ENCODE measurements around the gene UBAP2L. TPM values are rescaled to one million over a fixed set of nuclear protein-coding genes. Genes with fewer than 3 reads are reported as not detected.
A peak's percentile ranks its signal among the peaks of the same experiment; 100 is the strongest.

UBAP2L gene
- 37.1 TPM for total RNA-seq

DNA sequence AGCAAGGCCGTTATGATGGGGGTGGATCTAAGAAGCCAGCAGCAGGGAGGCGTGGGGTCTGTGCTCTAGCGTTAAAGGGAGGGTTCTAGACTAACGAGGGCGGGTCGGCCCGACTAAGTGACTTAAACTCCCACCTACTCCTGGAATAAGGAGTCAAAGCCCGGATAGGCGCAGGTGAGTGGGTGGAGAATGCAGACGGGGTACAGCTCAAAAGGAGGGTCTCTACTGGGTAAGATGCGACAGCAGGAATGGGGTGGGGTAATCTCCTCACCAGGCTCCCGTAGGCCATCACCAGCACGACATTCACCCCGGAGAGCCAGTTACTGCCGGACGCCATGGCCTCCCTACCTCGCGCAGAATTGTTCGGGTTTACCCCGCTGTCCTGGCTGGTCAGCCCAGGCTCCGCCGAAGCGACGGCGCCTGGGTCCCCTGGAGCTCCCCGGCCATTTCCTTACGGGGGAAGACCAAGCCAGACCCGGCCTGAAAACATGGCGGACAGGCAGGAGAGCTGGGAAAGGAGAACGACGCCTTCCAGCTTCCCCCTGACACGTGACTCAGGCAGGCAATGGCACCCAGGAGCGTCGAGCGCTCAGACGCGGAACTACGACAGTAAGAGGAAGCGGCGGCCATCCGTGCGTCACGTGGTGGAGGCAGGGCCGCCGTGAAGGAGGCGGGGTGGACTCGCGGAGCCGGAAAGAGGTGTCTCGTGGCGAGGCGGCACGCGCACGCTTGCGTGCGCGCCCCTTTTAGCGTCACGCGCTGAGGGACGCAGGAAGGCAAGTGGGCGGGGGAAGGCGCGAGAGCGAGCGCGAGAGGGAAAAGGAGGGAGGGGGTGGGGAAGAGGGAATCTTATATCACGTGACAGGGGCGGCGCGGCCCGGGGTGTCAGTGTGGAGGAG, at the start of gene UBAP2L:
UBAP2L (plus strand) TSS at position 885 of the 899 bp plus-strand sequence. CDS start 4,169 bp downstream, outside the sequence.
- peaks cover 2 to 23% (median 17%) of the 10 kb centered on the region in 3 donors for H3K36me3 ChIP-seq (ENCODE audit: control insufficient read depth in 3 of 3, insufficient read depth in 3 of 3, low read length in 3 of 3)

DNA sequence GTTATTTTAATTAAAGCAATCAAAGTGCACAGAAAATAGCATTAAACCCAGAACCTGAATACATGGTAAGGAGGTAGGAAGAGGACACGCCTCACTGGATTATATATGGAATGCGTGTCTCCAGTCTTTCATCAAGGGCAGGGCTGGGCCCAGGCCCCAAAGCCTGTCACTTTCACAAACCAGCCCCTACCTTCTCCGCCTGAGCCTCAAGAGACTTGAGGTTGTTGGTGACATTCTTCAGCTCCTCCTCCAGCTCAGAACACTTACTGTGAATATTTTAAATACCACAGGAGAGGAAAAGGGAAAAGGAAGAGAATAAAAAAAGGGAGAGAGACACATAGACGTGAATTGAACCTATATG, 49.6 kb upstream of the UBAP2L start:
- H3K9me3 ChIP-seq (ENCODE audit: control insufficient read depth in 3 of 3, low read length in 3 of 3) = no peaks in the 10 kb centered on the region
- peak overlapping the region; percentile 39 for H3K27ac ChIP-seq (ENCODE audit: low read depth, low read length)
- peaks cover 8 to 21% (median 19%) of the 10 kb centered on the region in 3 donors for H3K4me1 ChIP-seq (ENCODE audit: control insufficient read depth in 3 of 3, insufficient read depth in 3 of 3, low read length in 3 of 3)
- peaks cover 74 to 75% (median 75%) of the 10 kb centered on the region in 3 donors for H3K36me3 ChIP-seq (ENCODE audit: control insufficient read depth in 3 of 3, insufficient read depth in 3 of 3, low read length in 3 of 3)
- no peaks in the 10 kb centered on the region for H3K27me3 ChIP-seq (ENCODE audit: control insufficient read depth in 3 of 3, insufficient read depth in 3 of 3, low read length in 3 of 3)
- no peak overlapping the region for H3K9ac ChIP-seq (ENCODE audit: low read depth in 1 of 3, low read length in 3 of 3)
- no peak overlapping the region for H3K4me3 ChIP-seq (ENCODE audit: low read length in 3 of 3)

More for the DNA sequence above, at the start of gene UBAP2L:
- Histone ChIP-seq H3K4me1 (ENCODE audit: control insufficient read depth in 3 of 3, insufficient read depth in 3 of 3, low read length in 3 of 3) (peaks cover 40 to 42% (median 40%) of the 10 kb centered on the region in 3 donors), H3K27ac (ENCODE audit: low read depth, low read length) (peak within 1 kb of the TSS; percentile 100), H3K27me3 (ENCODE audit: control insufficient read depth in 3 of 3, insufficient read depth in 3 of 3, low read length in 3 of 3) (no peaks in the 10 kb centered on the region), H3K9me3 (ENCODE audit: control insufficient read depth in 3 of 3, low read length in 3 of 3) (no peaks in the 10 kb centered on the region), H3K4me3 (ENCODE audit: low read length in 3 of 3) (peak within 1 kb of the TSS; percentile 97), H3K9ac (ENCODE audit: low read depth in 1 of 3, low read length in 3 of 3) (peak within 1 kb of the TSS; percentile 100)

- Histone ChIP-seq H3K36me3 (ENCODE audit: control insufficient read depth in 3 of 3, insufficient read depth in 3 of 3, low read length in 3 of 3) (peaks cover 71% of the 10 kb centered on the region in 3 donors), H3K4me3 (ENCODE audit: low read length in 3 of 3) (no peak overlapping the region), H3K9me3 (ENCODE audit: control insufficient read depth in 3 of 3, low read length in 3 of 3) (no peaks in the 10 kb centered on the region), H3K27ac (ENCODE audit: low read depth, low read length) (no peak overlapping the region), H3K4me1 (ENCODE audit: control insufficient read depth in 3 of 3, insufficient read depth in 3 of 3, low read length in 3 of 3) (peaks cover 11 to 27% (median 21%) of the 10 kb centered on the region in 3 donors), H3K27me3 (ENCODE audit: control insufficient read depth in 3 of 3, insufficient read depth in 3 of 3, low read length in 3 of 3) (no peaks in the 10 kb centered on the region), H3K9ac (ENCODE audit: low read depth in 1 of 3, low read length in 3 of 3) (no peak overlapping the region)
Measured at GRCh38 chr1:154171880-154172279, 48.9 kb upstream of the UBAP2L start.

DNA sequence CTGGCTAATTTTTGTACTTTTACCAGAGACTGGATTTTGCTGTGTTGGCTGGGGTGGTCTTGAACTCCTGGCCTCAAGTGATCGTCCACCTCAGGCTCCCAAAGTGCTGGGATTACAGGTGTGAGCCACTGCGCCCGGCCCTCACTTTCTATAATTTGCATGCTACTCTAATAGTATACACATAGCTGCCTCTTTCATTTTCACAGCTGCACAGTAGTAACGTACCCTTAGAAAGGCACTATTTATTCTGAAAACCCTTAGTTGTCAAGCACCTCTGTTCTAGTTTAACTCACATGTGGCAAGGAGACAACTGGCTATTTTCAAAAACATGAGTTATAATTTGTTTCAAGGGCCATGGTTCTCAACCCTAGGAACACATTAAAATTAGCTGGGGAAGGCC, 46.1 kb upstream of the UBAP2L start:
- no peak overlapping the region for H3K9ac ChIP-seq (ENCODE audit: low read depth in 1 of 3, low read length in 3 of 3)
- no peaks in the 10 kb centered on the region for H3K27me3 ChIP-seq (ENCODE audit: control insufficient read depth in 3 of 3, insufficient read depth in 3 of 3, low read length in 3 of 3)
- H3K27ac ChIP-seq (ENCODE audit: low read depth, low read length) = no peak overlapping the region
- H3K36me3 ChIP-seq (ENCODE audit: control insufficient read depth in 3 of 3, insufficient read depth in 3 of 3, low read length in 3 of 3) = peaks cover 55 to 56% (median 56%) of the 10 kb centered on the region in 3 donors
- no peak overlapping the region for H3K4me3 ChIP-seq (ENCODE audit: low read length in 3 of 3)
- H3K4me1 ChIP-seq (ENCODE audit: control insufficient read depth in 3 of 3, insufficient read depth in 3 of 3, low read length in 3 of 3) = peaks cover 36 to 50% (median 40%) of the 10 kb centered on the region in 3 donors
- no peaks in the 10 kb centered on the region for H3K9me3 ChIP-seq (ENCODE audit: control insufficient read depth in 3 of 3, low read length in 3 of 3)

DNA sequence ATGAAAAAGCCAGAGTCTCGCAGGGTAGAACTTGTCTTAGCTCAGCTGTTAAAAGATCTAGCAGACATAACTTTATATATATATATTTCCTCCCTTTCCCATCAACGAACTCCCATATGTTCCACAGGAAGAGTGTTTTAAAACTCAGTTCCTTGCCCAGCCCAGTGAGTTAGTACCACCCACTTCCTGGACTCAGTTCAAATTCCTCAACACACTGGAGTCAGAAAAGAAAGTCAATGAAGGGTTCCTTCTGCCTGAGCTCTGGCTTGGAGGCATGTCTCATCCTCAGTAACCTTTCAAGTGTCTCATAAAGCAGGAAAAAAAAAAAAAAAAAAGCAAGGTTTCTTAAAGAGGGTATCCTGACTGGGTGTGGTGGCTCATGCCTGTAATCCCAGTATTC, 44.4 kb upstream of the UBAP2L start:
- H3K9ac ChIP-seq (ENCODE audit: low read depth in 1 of 3, low read length in 3 of 3) = no peak overlapping the region
- peaks cover 47 to 63% (median 47%) of the 10 kb centered on the region in 3 donors for H3K4me1 ChIP-seq (ENCODE audit: control insufficient read depth in 3 of 3, insufficient read depth in 3 of 3, low read length in 3 of 3)
- H3K27me3 ChIP-seq (ENCODE audit: control insufficient read depth in 3 of 3, insufficient read depth in 3 of 3, low read length in 3 of 3) = no peaks in the 10 kb centered on the region
- H3K9me3 ChIP-seq (ENCODE audit: control insufficient read depth in 3 of 3, low read length in 3 of 3) = no peaks in the 10 kb centered on the region
- peaks cover 39 to 43% (median 42%) of the 10 kb centered on the region in 3 donors for H3K36me3 ChIP-seq (ENCODE audit: control insufficient read depth in 3 of 3, insufficient read depth in 3 of 3, low read length in 3 of 3)
- peak overlapping the region; percentile 56 for H3K27ac ChIP-seq (ENCODE audit: low read depth, low read length)
- peak overlapping the region in 1 of 3 donors; percentile 9 for H3K4me3 ChIP-seq (ENCODE audit: low read length in 3 of 3)

DNA sequence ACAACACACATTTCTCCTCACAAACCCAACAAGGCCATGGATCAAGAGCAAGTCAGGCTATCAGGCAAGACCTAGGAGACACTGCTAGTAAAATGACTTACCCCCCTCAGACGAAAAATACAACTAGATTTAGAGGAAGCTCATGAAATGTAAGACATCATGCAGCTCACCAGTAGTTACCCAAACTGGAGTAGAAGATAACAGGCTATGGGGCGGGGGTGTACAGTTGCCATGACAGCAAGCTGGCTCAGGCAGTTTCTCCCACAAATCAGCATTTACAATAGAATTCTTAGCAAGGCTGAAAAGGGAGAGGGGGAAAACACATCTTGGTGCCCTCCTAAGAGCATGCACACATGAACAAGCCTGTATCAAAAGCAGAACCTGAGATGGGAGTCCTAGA, 42.7 kb upstream of the UBAP2L start:
- Histone ChIP-seq H3K9me3 (ENCODE audit: control insufficient read depth in 3 of 3, low read length in 3 of 3) (no peaks in the 10 kb centered on the region), H3K36me3 (ENCODE audit: control insufficient read depth in 3 of 3, insufficient read depth in 3 of 3, low read length in 3 of 3) (peaks cover 22 to 26% (median 26%) of the 10 kb centered on the region in 3 donors), H3K4me3 (ENCODE audit: low read length in 3 of 3) (no peak overlapping the region), H3K27ac (ENCODE audit: low read depth, low read length) (peak overlapping the region; percentile 2), H3K4me1 (ENCODE audit: control insufficient read depth in 3 of 3, insufficient read depth in 3 of 3, low read length in 3 of 3) (peaks cover 58 to 66% (median 63%) of the 10 kb centered on the region in 3 donors), H3K27me3 (ENCODE audit: control insufficient read depth in 3 of 3, insufficient read depth in 3 of 3, low read length in 3 of 3) (no peaks in the 10 kb centered on the region), H3K9ac (ENCODE audit: low read depth in 1 of 3, low read length in 3 of 3) (no peak overlapping the region)

- no peaks in the 10 kb centered on the region for H3K9me3 ChIP-seq (ENCODE audit: control insufficient read depth in 3 of 3, low read length in 3 of 3)
- peak overlapping the region in 2 of 3 donors; percentile 7 to 13 for H3K4me3 ChIP-seq (ENCODE audit: low read length in 3 of 3)
- H3K27me3 ChIP-seq (ENCODE audit: control insufficient read depth in 3 of 3, insufficient read depth in 3 of 3, low read length in 3 of 3) = no peaks in the 10 kb centered on the region
- H3K27ac ChIP-seq (ENCODE audit: low read depth, low read length) = peak overlapping the region; percentile 31
- peaks cover 19 to 24% (median 22%) of the 10 kb centered on the region in 3 donors for H3K36me3 ChIP-seq (ENCODE audit: control insufficient read depth in 3 of 3, insufficient read depth in 3 of 3, low read length in 3 of 3)
- peak overlapping the region in 2 of 3 donors; percentile 0 to 8 for H3K9ac ChIP-seq (ENCODE audit: low read depth in 1 of 3, low read length in 3 of 3)
- peaks cover 58 to 71% (median 69%) of the 10 kb centered on the region in 3 donors for H3K4me1 ChIP-seq (ENCODE audit: control insufficient read depth in 3 of 3, insufficient read depth in 3 of 3, low read length in 3 of 3)
Measured at GRCh38 chr1:154178911-154179811, 41.6 kb upstream of the UBAP2L start.

DNA sequence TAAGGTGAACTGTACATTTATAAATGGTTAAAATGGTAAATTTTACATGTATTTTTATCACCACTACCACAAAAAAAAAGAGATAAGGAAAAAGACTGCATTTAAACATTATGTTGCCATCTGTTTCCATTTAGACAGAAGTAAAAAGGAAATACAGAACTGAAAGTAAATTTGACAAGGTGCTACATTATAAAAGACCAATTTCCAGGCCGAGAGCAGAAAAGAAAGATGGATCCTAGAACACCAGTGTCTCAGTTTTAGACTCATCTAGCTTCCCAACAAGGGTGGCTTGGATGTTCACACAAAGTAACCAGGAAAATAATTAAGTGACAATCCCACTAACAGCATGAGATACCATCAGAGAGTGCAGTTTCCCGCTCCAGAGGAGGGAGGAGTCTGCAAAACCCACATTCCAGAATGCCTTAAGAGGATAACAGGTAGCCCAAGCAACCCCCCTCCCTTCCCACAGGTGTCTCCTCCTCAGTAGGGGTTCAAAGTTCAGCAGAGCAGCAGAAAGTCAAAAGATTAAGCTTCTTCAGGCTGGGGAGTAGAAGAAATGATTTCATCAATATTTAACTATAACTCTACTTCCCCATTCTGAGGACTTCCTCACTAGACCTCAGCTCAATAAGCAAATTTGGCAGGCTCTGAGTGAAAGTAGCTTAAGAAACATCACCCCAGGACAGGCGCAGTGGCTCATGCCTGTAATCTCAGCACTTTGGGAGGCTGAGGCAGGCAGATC, 40.6 kb upstream of the UBAP2L start:
- Histone ChIP-seq H3K9ac (ENCODE audit: low read depth in 1 of 3, low read length in 3 of 3) (no peak overlapping the region), H3K9me3 (ENCODE audit: control insufficient read depth in 3 of 3, low read length in 3 of 3) (no peaks in the 10 kb centered on the region), H3K4me1 (ENCODE audit: control insufficient read depth in 3 of 3, insufficient read depth in 3 of 3, low read length in 3 of 3) (peaks cover 58 to 70% (median 69%) of the 10 kb centered on the region in 3 donors), H3K36me3 (ENCODE audit: control insufficient read depth in 3 of 3, insufficient read depth in 3 of 3, low read length in 3 of 3) (peaks cover 16 to 21% (median 16%) of the 10 kb centered on the region in 3 donors), H3K4me3 (ENCODE audit: low read length in 3 of 3) (no peak overlapping the region), H3K27ac (ENCODE audit: low read depth, low read length) (peak overlapping the region; percentile 31), H3K27me3 (ENCODE audit: control insufficient read depth in 3 of 3, insufficient read depth in 3 of 3, low read length in 3 of 3) (no peaks in the 10 kb centered on the region)

GRCh38 chr1:154181944-154182343, 38.8 kb upstream of the UBAP2L start:
- H3K27me3 ChIP-seq (ENCODE audit: control insufficient read depth in 3 of 3, insufficient read depth in 3 of 3, low read length in 3 of 3) = no peaks in the 10 kb centered on the region
- peaks cover 47 to 57% (median 55%) of the 10 kb centered on the region in 3 donors for H3K4me1 ChIP-seq (ENCODE audit: control insufficient read depth in 3 of 3, insufficient read depth in 3 of 3, low read length in 3 of 3)
- no peaks in the 10 kb centered on the region for H3K9me3 ChIP-seq (ENCODE audit: control insufficient read depth in 3 of 3, low read length in 3 of 3)
- peak overlapping the region; percentile 94 for H3K27ac ChIP-seq (ENCODE audit: low read depth, low read length)
- H3K36me3 ChIP-seq (ENCODE audit: control insufficient read depth in 3 of 3, insufficient read depth in 3 of 3, low read length in 3 of 3) = peaks cover 7 to 15% (median 8%) of the 10 kb centered on the region in 3 donors
- peak overlapping the region; percentile 89 to 95 (median 89) for H3K4me3 ChIP-seq (ENCODE audit: low read length in 3 of 3)
- peak overlapping the region; percentile 85 to 92 (median 88) for H3K9ac ChIP-seq (ENCODE audit: low read depth in 1 of 3, low read length in 3 of 3)
